Lower lobe of right lung (tissue), 2 donors: ENCODE results near the gene MCTP1. TPM values are rescaled to one million over a fixed set of nuclear protein-coding genes. Genes with fewer than 3 reads are reported as not detected.

ENCODE experiments used
- ATAC-seq, 2 donors: fragments of 200-7000 bp; cut with Tn5 transposase; one replicate each; pipeline ENCODE4 v1.9.1; 2020 to 2022; ENCODE audit warnings: mild to moderate bottlenecking in 2 of 2, moderate library complexity in 2 of 2
- DNase-seq: peaks from one replicate; pipeline ENCODE4 v3.0.0-alpha.2; 2020
- H3K27ac ChIP-seq: fragments of 200-600 bp; one replicate; pipeline ENCODE4 v1.8.0; 2022
- H3K27me3 ChIP-seq: fragments of 200-600 bp; one replicate; pipeline ENCODE4 v1.8.0; 2022; ENCODE audit warnings: low read depth
- H3K36me3 ChIP-seq: fragments of 200-600 bp; one replicate; pipeline ENCODE4 v1.8.0; 2022; ENCODE audit warnings: mild to moderate bottlenecking
- H3K4me1 ChIP-seq: fragments of 200-600 bp; one replicate; pipeline ENCODE4 v1.8.0; 2022
- H3K4me3 ChIP-seq: fragments of 200-600 bp; one replicate; pipeline ENCODE4 v1.8.0; 2022; ENCODE audit warnings: mild to moderate bottlenecking
- H3K9me3 ChIP-seq: fragments of 200-600 bp; one replicate; pipeline ENCODE4 v1.8.0; 2022
- CTCF ChIP-seq: fragments of 200-600 bp; IDR thresholded peaks from one replicate; pipeline ENCODE4 v1.8.0; 2022; ENCODE audit warnings: antibody characterized with exemption, mild to moderate bottlenecking
- intact Hi-C: fragments of 100-400 bp; cut with DNase I; formaldehyde crosslinking; loops from one replicate; pipeline ENCODE4 v1.11.0; 2022
- total RNA-seq: library from RNA; stranded (reverse); fragmentation: NEBNext Ultra II Directional; extraction: Animal tissue kit (Norgen Biotek cat#: 25700); gene quantifications from one replicate; pipeline ENCODE4 v1.2.1, GENCODE V29; 2021
- donor health status: DM: no; HTN: yes; CAD: no; lungs with severe emphysema.

Gene MCTP1
- total RNA-seq, 1 donor from 2014 or later = 38.7 TPM

GRCh38 chr5:95317085-95317484 is 32.2 kb upstream of the MCTP1 start:
- no peaks in the 10 kb centered on the region for H3K36me3 ChIP-seq
- DNase-seq (no peak), ATAC-seq (no peak)
- H3K4me1 ChIP-seq = no peaks in the 10 kb centered on the region
- H3K4me3 ChIP-seq = no peak overlapping the region
- H3K27ac ChIP-seq = no peak overlapping the region
- intact Hi-C loops = no loop called here
- no peaks in the 10 kb centered on the region for H3K9me3 ChIP-seq
- no peak for TF ChIP-seq CTCF
- no peaks in the 10 kb centered on the region for H3K27me3 ChIP-seq

DNA sequence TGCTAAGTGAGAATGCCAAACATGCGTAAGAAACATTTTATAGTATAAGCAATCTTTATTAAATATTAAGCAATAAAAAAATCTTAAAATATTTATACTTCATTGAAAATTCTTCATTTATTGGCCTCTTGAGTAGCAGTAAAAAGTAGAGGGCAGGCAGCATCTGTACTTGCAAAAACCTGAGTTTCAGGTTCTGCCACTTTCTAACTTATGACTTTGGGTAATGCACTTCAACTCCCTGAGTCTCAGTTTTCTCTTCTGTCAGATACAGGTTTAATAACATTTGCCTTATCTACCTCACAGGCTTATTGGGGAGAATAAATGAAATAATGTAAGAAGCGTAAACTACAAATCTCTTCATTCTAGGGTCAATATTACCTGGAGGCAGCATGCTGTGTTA is 19.8 kb upstream of the MCTP1 start:
- H3K9me3 ChIP-seq = no peaks in the 10 kb centered on the region
- H3K27ac ChIP-seq = no peak overlapping the region
- ATAC-seq (no peak), DNase-seq (no peak)
- no peaks in the 10 kb centered on the region for H3K4me1 ChIP-seq
- intact Hi-C loops = no loop called here
- H3K27me3 ChIP-seq = no peaks in the 10 kb centered on the region
- H3K36me3 ChIP-seq = no peaks in the 10 kb centered on the region
- TF ChIP-seq CTCF = no peak
- H3K4me3 ChIP-seq = no peak overlapping the region

DNA sequence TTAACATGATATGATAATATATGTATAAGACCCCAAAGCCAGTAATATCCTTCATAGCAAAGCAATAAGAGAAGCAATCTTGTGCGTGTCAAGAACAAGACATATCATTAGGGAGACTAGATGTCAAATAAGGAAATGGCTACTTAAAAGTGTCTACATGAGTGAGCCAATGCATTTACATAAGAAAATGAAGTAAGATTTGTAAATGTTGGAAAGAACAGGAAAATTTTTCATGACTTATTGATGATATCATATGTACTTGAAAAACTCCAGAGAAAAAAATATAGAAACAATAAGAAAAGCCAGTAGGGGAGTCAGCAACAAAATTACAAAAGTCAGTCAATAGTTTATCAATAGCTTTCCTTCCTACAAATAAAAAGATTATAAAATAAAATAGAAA is 13.8 kb upstream of the MCTP1 start:
- H3K36me3 ChIP-seq = no peaks in the 10 kb centered on the region
- H3K9me3 ChIP-seq = no peaks in the 10 kb centered on the region
- ATAC-seq (no peak), DNase-seq (no peak)
- H3K4me3 ChIP-seq = no peak overlapping the region
- H3K27ac ChIP-seq = no peak overlapping the region
- intact Hi-C loops = no loop called here
- TF ChIP-seq CTCF = no peak
- H3K27me3 ChIP-seq = no peaks in the 10 kb centered on the region
- no peaks in the 10 kb centered on the region for H3K4me1 ChIP-seq

DNA sequence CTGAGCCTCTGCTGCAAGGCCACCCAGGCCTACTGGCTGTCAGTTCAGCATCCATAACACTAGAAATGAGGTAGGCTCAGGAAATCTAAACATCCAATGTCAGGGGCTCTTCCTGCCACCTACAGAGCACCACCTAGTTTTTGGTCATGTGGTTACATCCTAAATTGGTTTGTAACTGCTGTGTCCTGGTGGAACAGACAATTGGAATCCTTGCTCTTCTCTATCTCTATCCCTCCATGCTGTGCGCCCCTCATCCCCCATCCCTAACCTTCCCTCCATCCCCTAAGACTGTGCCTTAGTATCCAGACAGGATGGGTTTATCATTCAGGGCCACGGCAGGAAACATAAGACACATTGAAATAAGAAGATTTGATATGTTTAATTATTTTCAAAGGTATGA is 11.4 kb upstream of the MCTP1 start:
- intact Hi-C loops = no loop called here
- TF ChIP-seq CTCF = no peak
- Histone ChIP-seq H3K27ac (no peak overlapping the region), H3K27me3 (no peaks in the 10 kb centered on the region), H3K4me1 (no peaks in the 10 kb centered on the region), H3K36me3 (no peaks in the 10 kb centered on the region), H3K4me3 (no peak overlapping the region), H3K9me3 (no peaks in the 10 kb centered on the region)
- no peak for DNase-seq
- no peak for ATAC-seq

DNA sequence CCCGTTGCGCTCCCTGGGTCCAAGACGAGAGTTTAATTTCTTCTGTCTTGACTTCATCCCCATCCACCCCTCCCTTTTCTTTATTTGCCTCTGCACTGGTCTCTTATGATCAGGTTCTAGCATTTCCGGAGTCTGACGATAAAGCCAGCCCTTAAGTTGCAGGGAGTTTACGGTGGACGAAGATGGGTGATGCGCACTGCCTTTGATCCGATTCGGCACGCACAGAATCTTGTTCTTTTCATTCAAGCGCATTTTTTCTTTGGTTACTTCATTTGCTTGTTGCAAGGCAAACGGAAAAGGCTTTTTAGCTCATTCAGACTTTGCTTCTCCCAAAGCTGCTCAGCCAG is 488 bp upstream of the MCTP1 start:
- H3K27ac ChIP-seq = no peak overlapping the region
- no peak for ATAC-seq
- no peaks in the 10 kb centered on the region for H3K36me3 ChIP-seq
- TF ChIP-seq CTCF = no peak
- H3K9me3 ChIP-seq = no peaks in the 10 kb centered on the region
- intact Hi-C loops = no loop called here
- DNase-seq = no peak
- H3K27me3 ChIP-seq = peaks cover 63% of the 10 kb centered on the region
- peaks cover 19% of the 10 kb centered on the region for H3K4me1 ChIP-seq
- H3K4me3 ChIP-seq = peak overlapping the region; percentile 65
